Central memory CD8-positive, alpha-beta T cell (primary cell): ENCODE results near the gene FRAT1.
A peak's percentile ranks its signal among the peaks of the same experiment; 100 is the strongest.

Experiments
- ATAC-seq: fragments of 150-1000 bp; cut with Tn5 transposase; replicated peaks from 2 replicates; pipeline ENCODE4 v1.10.0; 2022; ENCODE audit warnings: mild to moderate bottlenecking, moderate FRiP score, moderate number of reproducible peaks; ENCODE audit not compliant: poor library complexity, severe bottlenecking; ENCODE audit errors: extremely low read depth
- DNase-seq, 2 donors: peaks; one replicate each; pipeline ENCODE4 v3.0.0; 2021; ENCODE audit warnings: low spot score in 2 of 2
- H3K27ac Mint-ChIP-seq: one replicate; pipeline ENCODE4 v1.8.0; 2022; ENCODE audit warnings: low read depth, mild to moderate bottlenecking, moderate library complexity, mixed read lengths
- H3K27me3 Mint-ChIP-seq: one replicate; pipeline ENCODE4 v1.8.0; 2022; ENCODE audit warnings: mixed read lengths
- H3K36me3 Mint-ChIP-seq: one replicate; pipeline ENCODE4 v1.8.0; 2022; ENCODE audit warnings: mild to moderate bottlenecking, moderate library complexity, mixed read lengths; ENCODE audit not compliant: insufficient read depth
- H3K4me1 Mint-ChIP-seq: one replicate; pipeline ENCODE4 v1.8.0; 2022; ENCODE audit warnings: mixed read lengths
- H3K4me3 Mint-ChIP-seq: one replicate; pipeline ENCODE4 v1.8.0; 2022; ENCODE audit warnings: mild to moderate bottlenecking, moderate library complexity, mixed read lengths
- H3K9me3 Mint-ChIP-seq: one replicate; pipeline ENCODE4 v1.8.0; 2022; ENCODE audit warnings: mixed read lengths

FRAT1 gene

GRCh38 chr10:97353945-97354344 is 34.9 kb downstream of the FRAT1 start:
- DNase-seq: no peak

GRCh38 chr10:97355571-97355975 is 36.5 kb downstream of the FRAT1 start:
- DNase-seq: no peak
- no peaks in the 10 kb centered on the region for H3K27me3 Mint-ChIP-seq
- no peak overlapping the region for H3K4me3 Mint-ChIP-seq
- peaks cover 3% of the 10 kb centered on the region for H3K36me3 Mint-ChIP-seq
- no peak for ATAC-seq
- peak overlapping the region; percentile 48 for H3K27ac Mint-ChIP-seq
- H3K4me1 Mint-ChIP-seq: peaks cover 12% of the 10 kb centered on the region
- no peaks in the 10 kb centered on the region for H3K9me3 Mint-ChIP-seq

More at GRCh38 chr10:97353945-97354344, 34.9 kb downstream of the FRAT1 start:
- no peak overlapping the region for H3K27ac Mint-ChIP-seq
- H3K4me3 Mint-ChIP-seq: no peak overlapping the region
- ATAC-seq: no peak
- peaks cover 12% of the 10 kb centered on the region for H3K4me1 Mint-ChIP-seq
- H3K36me3 Mint-ChIP-seq: peaks cover 3% of the 10 kb centered on the region
- no peaks in the 10 kb centered on the region for H3K9me3 Mint-ChIP-seq
- no peaks in the 10 kb centered on the region for H3K27me3 Mint-ChIP-seq

- H3K4me3 Mint-ChIP-seq: no peak overlapping the region
These were observed 37.3 kb downstream of the FRAT1 start for GRCh38 chr10:97356318-97356914.

GRCh38 chr10:97356918-97357317 is 37.8 kb downstream of the FRAT1 start:
- H3K4me3 Mint-ChIP-seq: no peak overlapping the region
- no peak for ATAC-seq
- H3K36me3 Mint-ChIP-seq: peaks cover 3% of the 10 kb centered on the region
- H3K9me3 Mint-ChIP-seq: no peaks in the 10 kb centered on the region
- H3K27me3 Mint-ChIP-seq: no peaks in the 10 kb centered on the region
- H3K4me1 Mint-ChIP-seq: peaks cover 12% of the 10 kb centered on the region
- no peak overlapping the region for H3K27ac Mint-ChIP-seq
- DNase-seq: no peak

More at GRCh38 chr10:97356318-97356914, 37.3 kb downstream of the FRAT1 start:
- Mint-ChIP-seq H3K27ac (peak overlapping the region; percentile 48), H3K27me3 (no peaks in the 10 kb centered on the region), H3K4me1 (peaks cover 12% of the 10 kb centered on the region), H3K36me3 (peaks cover 3% of the 10 kb centered on the region), H3K9me3 (no peaks in the 10 kb centered on the region)
- ATAC-seq: peak; percentile 70
- DNase-seq: no peak

- Mint-ChIP-seq H3K4me1 (peaks cover 12% of the 10 kb centered on the region), H3K4me3 (no peak overlapping the region), H3K27me3 (no peaks in the 10 kb centered on the region), H3K9me3 (no peaks in the 10 kb centered on the region), H3K27ac (peak overlapping the region; percentile 41), H3K36me3 (peaks cover 3% of the 10 kb centered on the region)
- ATAC-seq (no peak), DNase-seq (no peak)
These were observed 39.3 kb downstream of the FRAT1 start for GRCh38 chr10:97358349-97358748.

- H3K36me3 Mint-ChIP-seq: peaks cover 3% of the 10 kb centered on the region
- H3K27me3 Mint-ChIP-seq: no peaks in the 10 kb centered on the region
- H3K4me1 Mint-ChIP-seq: peaks cover 12% of the 10 kb centered on the region
- DNase-seq (no peak), ATAC-seq (no peak)
- no peaks in the 10 kb centered on the region for H3K9me3 Mint-ChIP-seq
- H3K27ac Mint-ChIP-seq: no peak overlapping the region
- no peak overlapping the region for H3K4me3 Mint-ChIP-seq
These were observed 39.7 kb downstream of the FRAT1 start for GRCh38 chr10:97358781-97359180.

- ATAC-seq (no peak), DNase-seq (no peak)
- Mint-ChIP-seq H3K27ac (no peak overlapping the region), H3K4me3 (no peak overlapping the region), H3K9me3 (no peaks in the 10 kb centered on the region), H3K36me3 (peaks cover 11% of the 10 kb centered on the region), H3K4me1 (peaks cover 7% of the 10 kb centered on the region), H3K27me3 (no peaks in the 10 kb centered on the region)
These were observed 41.9 kb downstream of the FRAT1 start for GRCh38 chr10:97360705-97361536.

- no peak for ATAC-seq
- Mint-ChIP-seq H3K4me1 (peaks cover 1% of the 10 kb centered on the region), H3K27ac (no peak overlapping the region), H3K27me3 (no peaks in the 10 kb centered on the region), H3K9me3 (no peaks in the 10 kb centered on the region), H3K36me3 (peaks cover 12% of the 10 kb centered on the region), H3K4me3 (no peak overlapping the region)
- DNase-seq: no peak
These were observed 42.4 kb downstream of the FRAT1 start for GRCh38 chr10:97361537-97361901.

- no peaks in the 10 kb centered on the region for H3K9me3 Mint-ChIP-seq
- no peak for DNase-seq
- H3K27ac Mint-ChIP-seq: no peak overlapping the region
- H3K4me1 Mint-ChIP-seq: no peaks in the 10 kb centered on the region
- no peak for ATAC-seq
- peaks cover 12% of the 10 kb centered on the region for H3K36me3 Mint-ChIP-seq
- H3K4me3 Mint-ChIP-seq: no peak overlapping the region
- no peaks in the 10 kb centered on the region for H3K27me3 Mint-ChIP-seq
These were observed 43.4 kb downstream of the FRAT1 start for GRCh38 chr10:97362310-97363033.

- no peak for ATAC-seq
- Mint-ChIP-seq H3K36me3 (peaks cover 12% of the 10 kb centered on the region), H3K4me3 (no peak overlapping the region), H3K4me1 (no peaks in the 10 kb centered on the region), H3K9me3 (no peaks in the 10 kb centered on the region), H3K27ac (no peak overlapping the region), H3K27me3 (no peaks in the 10 kb centered on the region)
- no peak for DNase-seq
These were observed 44.0 kb downstream of the FRAT1 start for GRCh38 chr10:97363071-97363470.

- no peak for ATAC-seq
- Mint-ChIP-seq H3K27me3 (no peaks in the 10 kb centered on the region), H3K27ac (peak overlapping the region; percentile 63), H3K4me1 (no peaks in the 10 kb centered on the region), H3K36me3 (peaks cover 16% of the 10 kb centered on the region), H3K9me3 (no peaks in the 10 kb centered on the region), H3K4me3 (no peak overlapping the region)
- DNase-seq: no peak
These were observed 46.8 kb downstream of the FRAT1 start for GRCh38 chr10:97365761-97366351.

- peaks cover 16% of the 10 kb centered on the region for H3K36me3 Mint-ChIP-seq
- H3K4me1 Mint-ChIP-seq: no peaks in the 10 kb centered on the region
- DNase-seq (no peak), ATAC-seq (no peak)
- peak overlapping the region; percentile 38 for H3K27ac Mint-ChIP-seq
- no peaks in the 10 kb centered on the region for H3K9me3 Mint-ChIP-seq
- no peaks in the 10 kb centered on the region for H3K27me3 Mint-ChIP-seq
- no peak overlapping the region for H3K4me3 Mint-ChIP-seq
These were observed 47.5 kb downstream of the FRAT1 start for GRCh38 chr10:97366572-97366971.
